PC-9 (cell line): ENCODE data around the gene MCF2L. TPM values are rescaled to one million over a fixed set of nuclear protein-coding genes. Genes with fewer than 3 reads are reported as not detected.

Experiments used
- BruUV-seq: library from RNA; stranded (reverse); fragments of 400-500 nt; replicated peaks from 2 replicates; lab custom pipeline; 2021; lab: Mats Ljungman, UMichigan
- CTCF ChIA-PET: fragments of 300-600 bp; sonication (Branson Sonifier 250); formaldehyde crosslinking; loops from one replicate; lab custom pipeline; 2022; ENCODE audit warnings: antibody characterized with exemption; lab: Charles Lee
- POLR2A ChIA-PET: fragments of 300-600 bp; sonication (Branson Sonifier 250); formaldehyde crosslinking; loops from one replicate; lab custom pipeline; 2022; ENCODE audit warnings: antibody characterized with exemption; ENCODE audit not compliant: unreplicated experiment; lab: Charles Lee
- DNase-seq, 2 experiments: peaks; one replicate each; pipeline versions ENCODE4 v3.0.0 to v3.0.0-alpha.2; 2015 to 2022; ENCODE audit warnings: mixed read lengths in 1 of 2
- H2AFZ ChIP-seq: fragments of 200-600 bp; sonication (generic); 2 replicates; pipeline ENCODE4 v1.8.1; 2017; ENCODE audit warnings: antibody characterized with exemption
- H3F3A ChIP-seq: fragments of 200-600 bp; sonication (generic); 2 replicates; pipeline ENCODE4 v1.8.1; 2017; ENCODE audit warnings: antibody characterized with exemption, mild to moderate bottlenecking, low read depth; ENCODE audit not compliant: insufficient read depth
- H3K27ac ChIP-seq: fragments of 200-600 bp; sonication (generic); 2 replicates; pipeline ENCODE4 v1.6.1; 2016; ENCODE audit warnings: mixed run types
- H3K27me3 ChIP-seq: fragments of 200-600 bp; sonication (generic); 2 replicates; pipeline ENCODE4 v1.6.1; 2016; ENCODE audit warnings: low read depth, mixed run types; ENCODE audit not compliant: insufficient read depth
- H3K36me3 ChIP-seq: fragments of 200-600 bp; sonication (generic); 2 replicates; pipeline ENCODE4 v1.6.1; 2016; ENCODE audit warnings: low read depth, mixed run types
- H3K4me1 ChIP-seq: fragments of 200-600 bp; sonication (generic); replicated peaks from 2 replicates; pipeline ENCODE4 v1.6.1; 2016; ENCODE audit warnings: mixed run types; ENCODE audit not compliant: insufficient read depth
- H3K4me2 ChIP-seq: fragments of 200-600 bp; sonication (generic); 2 replicates; pipeline ENCODE4 v1.6.1; 2017; ENCODE audit warnings: mixed run types
- H3K4me3 ChIP-seq: fragments of 200-600 bp; sonication (generic); 2 replicates; pipeline ENCODE4 v1.6.1; 2016; ENCODE audit warnings: mixed run types
- H3K79me2 ChIP-seq: fragments of 200-600 bp; sonication (generic); 2 replicates; pipeline ENCODE4 v1.6.1; 2017; ENCODE audit warnings: low read depth, mixed run types
- H3K9me2 ChIP-seq: fragments of 200-600 bp; sonication (generic); 2 replicates; pipeline ENCODE4 v1.8.1; 2017; ENCODE audit warnings: mild to moderate bottlenecking; ENCODE audit not compliant: insufficient read depth
- H3K9me3 ChIP-seq: fragments of 200-600 bp; sonication (generic); 2 replicates; pipeline ENCODE4 v1.8.1; 2016; ENCODE audit warnings: low read depth; ENCODE audit not compliant: insufficient read depth
- H4K20me1 ChIP-seq: fragments of 200-600 bp; sonication (generic); 2 replicates; pipeline ENCODE4 v1.8.1; 2017; ENCODE audit not compliant: insufficient read depth
- CTCF ChIP-seq: fragments of 200-600 bp; sonication (generic); conservative IDR thresholded peaks from 2 replicates; pipeline ENCODE4 v1.6.1; 2017; ENCODE audit warnings: mixed run types, antibody characterized with exemption, mild to moderate bottlenecking, moderate library complexity
- EZH2 ChIP-seq: fragments of 200-600 bp; sonication (generic); IDR thresholded peaks from 2 replicates; pipeline ENCODE4 v1.8.0; 2017; ENCODE audit warnings: antibody characterized with exemption, low read depth
- intact Hi-C: fragments of 100-400 bp; cut with micrococcal nuclease; formaldehyde crosslinking; loops from one replicate; pipeline ENCODE4 v1.10.0; 2022; ENCODE audit not compliant: unreplicated experiment
- total RNA-seq: library from RNA; stranded (reverse); gene quantifications from 2 replicates; pipeline ENCODE4 v1.2.3, GENCODE V29; 2021

The MCF2L gene
- total RNA-seq, 1 experiment from 2014 or later, result 28.2 TPM

- H4K20me1 ChIP-seq, result 0 out of 2 replicates have a peak, but pooled peaks cover 11% of the 10 kb centered on the region
- H3K9me2 ChIP-seq, result no peaks in the 10 kb centered on the region
- no peaks in the 10 kb centered on the region for H3F3A ChIP-seq
- no peak for TF ChIP-seq EZH2
- TF ChIP-seq CTCF, result no peak
- no peaks in the 10 kb centered on the region for H3K4me1 ChIP-seq
- no TSS peak for BruUV-seq
- H3K79me2 ChIP-seq, result no peaks in the 10 kb centered on the region
- H2AFZ ChIP-seq, result no peak overlapping the region
- H3K27ac ChIP-seq, result no peak overlapping the region
- no peaks in the 10 kb centered on the region for H3K36me3 ChIP-seq
- ChIA-PET POLR2A (no interaction called here), CTCF (no interaction called here)
- no peak overlapping the region for H3K4me2 ChIP-seq
- H3K4me3 ChIP-seq, result no peak overlapping the region
- peaks cover 4% of the 10 kb centered on the region for H3K9me3 ChIP-seq
- H3K27me3 ChIP-seq, result no peaks in the 10 kb centered on the region
- intact Hi-C loops, result no loop called here
- no peak for DNase-seq
These were observed 7.5 kb downstream of the MCF2L start for GRCh38 chr13:112976526-112976925.

GRCh38 chr13:112977091-112977490 is 8.1 kb downstream of the MCF2L start:
- intact Hi-C loops, result no loop called here
- Histone ChIP-seq H3K9me3 (no peaks in the 10 kb centered on the region), H3K36me3 (no peaks in the 10 kb centered on the region), H3K4me2 (no peak overlapping the region), H3F3A (no peaks in the 10 kb centered on the region), H3K4me1 (no peaks in the 10 kb centered on the region), H2AFZ (no peak overlapping the region), H3K27ac (no peak overlapping the region), H3K27me3 (no peaks in the 10 kb centered on the region), H3K9me2 (no peaks in the 10 kb centered on the region), H4K20me1 (0 out of 2 replicates have a peak, but pooled peaks cover 11% of the 10 kb centered on the region), H3K79me2 (no peaks in the 10 kb centered on the region), H3K4me3 (no peak overlapping the region)
- no peak for DNase-seq
- ChIA-PET CTCF (no interaction called here), POLR2A (no interaction called here)
- BruUV-seq, result no TSS peak
- TF ChIP-seq CTCF (no peak), EZH2 (no peak)

GRCh38 chr13:112977525-112977924 is 8.5 kb downstream of the MCF2L start:
- no peak overlapping the region for H3K4me2 ChIP-seq
- no peak for DNase-seq
- H3K9me2 ChIP-seq, result no peaks in the 10 kb centered on the region
- no peaks in the 10 kb centered on the region for H3F3A ChIP-seq
- POLR2A ChIA-PET, result no interaction called here
- 0 out of 2 replicates have a peak, but pooled peaks cover 11% of the 10 kb centered on the region for H4K20me1 ChIP-seq
- no peaks in the 10 kb centered on the region for H3K4me1 ChIP-seq
- no TSS peak for BruUV-seq
- no peak overlapping the region for H3K4me3 ChIP-seq
- H3K27ac ChIP-seq, result no peak overlapping the region
- CTCF ChIA-PET, result no interaction called here
- H3K79me2 ChIP-seq, result no peaks in the 10 kb centered on the region
- TF ChIP-seq CTCF, result no peak
- TF ChIP-seq EZH2, result no peak
- no peak overlapping the region for H2AFZ ChIP-seq
- H3K9me3 ChIP-seq, result no peaks in the 10 kb centered on the region
- no peaks in the 10 kb centered on the region for H3K36me3 ChIP-seq
- H3K27me3 ChIP-seq, result no peaks in the 10 kb centered on the region
- intact Hi-C loops, result no loop called here
